ENCODE data around the gene AP2A2.

- TF ChIP-seq CTCF (conservative IDR thresholded peaks at IDR 0.05; ENCODE audit: low read length) (no peak), EZH2phosphoT487 (IDR thresholded peaks at IDR 0.05; ENCODE audit: borderline replicate concordance) (no peak)
Measured at GRCh38 chr11:933936-934335, 8.3 kb downstream of the AP2A2 start.

Measured in Loucy (cell line).